D721Med (cell line): ENCODE results near the gene GSTM4.

Source experiments
- DNase-seq: peaks from one replicate; pipeline ENCODE4 v3.0.0; 2011; ENCODE audit warnings: low spot score; ENCODE audit not compliant: insufficient read length
- FAIRE-seq: peaks from 2 replicates; lab custom pipeline; 2011; peaks lifted over from hg19 to GRCh38; lab: Jason Lieb, UNC
- TF ChIP-seq, protein P1 (sequence below): IDR thresholded peaks from 2 replicates; pipeline ENCODE4 v1.5.1; 2012; ENCODE audit warnings: mild to moderate bottlenecking, control low read depth; ENCODE audit not compliant: insufficient read depth; ENCODE audit errors: missing control alignments

Gene GSTM4

DNA sequence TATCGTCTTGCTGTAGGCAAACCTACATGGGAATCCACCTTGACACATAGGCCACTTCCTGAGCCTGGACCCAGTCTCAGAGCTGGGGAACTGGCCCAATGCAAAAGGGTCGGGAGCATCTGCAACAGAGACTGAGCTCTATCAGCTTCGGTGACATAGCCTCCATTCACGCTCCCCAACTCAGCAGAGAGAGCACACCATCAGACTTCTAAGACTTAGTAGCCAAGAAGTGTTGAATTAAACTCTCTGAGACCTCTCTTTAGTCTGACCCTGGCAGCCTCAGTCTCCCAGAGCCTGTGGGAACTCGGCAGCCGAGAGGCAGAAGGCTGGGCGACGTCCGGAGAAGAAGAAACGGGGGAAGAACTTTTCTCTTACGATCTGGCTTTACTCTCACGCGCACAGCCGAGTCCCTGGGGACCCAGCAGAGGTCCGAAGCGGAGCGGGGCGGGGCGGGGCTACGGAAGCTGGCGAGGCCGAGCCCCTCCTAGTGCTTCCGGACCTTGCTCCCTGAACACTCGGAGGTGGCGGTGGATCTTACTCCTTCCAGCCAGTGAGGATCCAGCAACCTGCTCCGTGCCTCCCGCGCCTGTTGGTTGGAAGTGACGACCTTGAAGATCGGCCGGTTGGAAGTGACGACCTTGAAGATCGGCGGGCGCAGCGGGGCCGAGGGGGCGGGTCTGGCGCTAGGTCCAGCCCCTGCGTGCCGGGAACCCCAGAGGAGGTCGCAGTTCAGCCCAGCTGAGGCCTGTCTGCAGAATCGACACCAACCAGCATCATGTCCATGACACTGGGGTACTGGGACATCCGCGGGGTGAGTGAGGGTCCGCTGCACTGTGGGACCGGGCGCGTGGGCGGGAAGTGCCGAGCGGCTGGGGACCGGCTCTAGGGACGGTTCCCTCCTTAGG, at the start of gene GSTM4:
Gene GSTM4, plus strand, starts transcription at position 485 of the 905 bp plus-strand sequence. Its CDS starts 291 bp downstream, at position 776.
- FAIRE-seq (no peak), DNase-seq (peak; percentile 78)
- TF ChIP-seq, protein P1, sequence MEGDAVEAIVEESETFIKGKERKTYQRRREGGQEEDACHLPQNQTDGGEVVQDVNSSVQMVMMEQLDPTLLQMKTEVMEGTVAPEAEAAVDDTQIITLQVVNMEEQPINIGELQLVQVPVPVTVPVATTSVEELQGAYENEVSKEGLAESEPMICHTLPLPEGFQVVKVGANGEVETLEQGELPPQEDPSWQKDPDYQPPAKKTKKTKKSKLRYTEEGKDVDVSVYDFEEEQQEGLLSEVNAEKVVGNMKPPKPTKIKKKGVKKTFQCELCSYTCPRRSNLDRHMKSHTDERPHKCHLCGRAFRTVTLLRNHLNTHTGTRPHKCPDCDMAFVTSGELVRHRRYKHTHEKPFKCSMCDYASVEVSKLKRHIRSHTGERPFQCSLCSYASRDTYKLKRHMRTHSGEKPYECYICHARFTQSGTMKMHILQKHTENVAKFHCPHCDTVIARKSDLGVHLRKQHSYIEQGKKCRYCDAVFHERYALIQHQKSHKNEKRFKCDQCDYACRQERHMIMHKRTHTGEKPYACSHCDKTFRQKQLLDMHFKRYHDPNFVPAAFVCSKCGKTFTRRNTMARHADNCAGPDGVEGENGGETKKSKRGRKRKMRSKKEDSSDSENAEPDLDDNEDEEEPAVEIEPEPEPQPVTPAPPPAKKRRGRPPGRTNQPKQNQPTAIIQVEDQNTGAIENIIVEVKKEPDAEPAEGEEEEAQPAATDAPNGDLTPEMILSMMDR, result no peak

DNA sequence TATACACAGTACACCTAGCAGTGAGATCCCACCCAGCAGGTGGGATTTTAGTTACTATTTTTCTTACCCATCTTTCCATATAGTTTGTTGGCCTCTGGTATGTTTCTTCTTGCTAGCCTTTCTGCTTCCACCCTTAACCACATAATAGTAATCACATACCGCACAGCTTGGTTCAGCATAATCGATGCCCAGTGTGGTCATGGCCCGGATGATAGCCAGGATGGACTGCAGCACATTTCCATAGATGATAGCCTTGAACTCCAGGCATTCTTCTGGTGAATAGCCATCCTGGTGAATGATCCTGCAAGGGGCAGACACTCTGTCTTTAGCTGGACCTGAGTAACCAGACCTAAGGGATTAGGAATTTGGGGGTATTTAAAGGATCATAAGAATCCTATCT, 46.0 kb upstream of the GSTM4 start:
- FAIRE-seq, result no peak
- no peak for DNase-seq
- TF ChIP-seq, protein P1, result no peak

DNA sequence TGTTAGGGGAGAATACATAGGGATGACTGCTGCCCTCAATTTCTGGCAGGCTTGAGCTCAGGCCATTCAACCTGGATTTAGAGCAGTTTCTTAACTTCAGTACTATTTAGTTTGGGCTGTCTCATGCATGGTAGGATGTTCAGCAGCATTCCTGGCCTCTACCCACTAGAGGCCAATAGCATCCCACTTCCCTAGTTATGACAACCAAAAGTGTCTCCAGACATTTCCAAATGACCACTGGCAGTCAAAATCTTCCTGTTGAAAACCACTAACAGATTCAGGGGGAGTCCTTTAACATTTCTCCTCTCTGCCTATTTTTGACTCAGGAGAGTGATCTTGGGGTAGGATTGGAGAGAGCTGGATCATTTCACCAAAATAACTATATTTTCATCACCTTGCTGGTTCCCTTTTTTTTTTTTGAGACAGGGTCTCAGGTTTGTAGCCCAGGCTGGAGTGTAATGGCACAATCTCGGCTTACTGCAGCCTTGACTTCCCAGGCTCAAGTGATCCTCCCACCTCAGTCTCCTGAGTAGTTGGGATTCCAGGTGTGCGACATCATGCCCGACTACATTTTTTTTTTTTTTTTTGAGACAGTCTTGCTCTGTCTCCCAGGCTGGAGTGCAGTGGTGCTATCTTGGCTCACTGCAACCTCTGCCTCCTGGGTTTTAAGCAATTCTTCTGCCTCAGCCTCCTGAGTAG, 45.1 kb upstream of the GSTM4 start:
- DNase-seq (no peak), FAIRE-seq (no peak)
- TF ChIP-seq, protein P1, result no peak

DNA sequence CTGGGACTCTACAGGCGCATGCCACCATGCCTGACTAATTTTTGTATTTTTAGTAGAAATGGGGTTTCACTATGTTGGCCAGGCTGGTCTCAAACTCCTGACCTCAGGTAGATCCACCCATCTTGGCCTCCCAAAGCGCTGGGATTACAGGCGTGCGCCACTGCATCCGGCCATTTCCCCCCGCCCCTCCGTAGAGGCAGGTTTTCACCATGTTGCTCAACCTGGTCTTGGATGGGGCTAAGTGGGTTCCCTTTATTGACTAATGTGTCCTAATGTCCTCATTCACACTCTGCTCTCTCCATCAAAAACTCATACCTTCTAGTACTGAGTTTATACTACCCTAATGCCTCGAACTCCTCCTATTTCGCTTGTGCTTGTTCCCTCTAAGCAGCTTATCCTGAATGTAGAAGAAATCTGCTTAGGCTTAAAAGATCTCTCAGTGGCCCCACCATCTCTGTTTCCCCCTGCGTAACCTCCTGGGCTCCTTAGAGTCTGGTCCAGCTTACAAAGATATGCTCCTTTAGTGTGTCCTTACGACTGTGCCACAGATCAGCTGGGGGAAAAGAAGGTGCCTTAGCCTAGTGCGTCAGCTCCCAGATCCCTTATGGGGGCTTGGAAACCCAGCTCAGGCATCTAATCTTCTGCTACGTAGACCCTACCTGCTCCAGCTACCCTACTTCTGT, 44.5 kb upstream of the GSTM4 start:
- FAIRE-seq (peak; percentile 91), DNase-seq (no peak)
- TF ChIP-seq, protein P1, result no peak

DNA sequence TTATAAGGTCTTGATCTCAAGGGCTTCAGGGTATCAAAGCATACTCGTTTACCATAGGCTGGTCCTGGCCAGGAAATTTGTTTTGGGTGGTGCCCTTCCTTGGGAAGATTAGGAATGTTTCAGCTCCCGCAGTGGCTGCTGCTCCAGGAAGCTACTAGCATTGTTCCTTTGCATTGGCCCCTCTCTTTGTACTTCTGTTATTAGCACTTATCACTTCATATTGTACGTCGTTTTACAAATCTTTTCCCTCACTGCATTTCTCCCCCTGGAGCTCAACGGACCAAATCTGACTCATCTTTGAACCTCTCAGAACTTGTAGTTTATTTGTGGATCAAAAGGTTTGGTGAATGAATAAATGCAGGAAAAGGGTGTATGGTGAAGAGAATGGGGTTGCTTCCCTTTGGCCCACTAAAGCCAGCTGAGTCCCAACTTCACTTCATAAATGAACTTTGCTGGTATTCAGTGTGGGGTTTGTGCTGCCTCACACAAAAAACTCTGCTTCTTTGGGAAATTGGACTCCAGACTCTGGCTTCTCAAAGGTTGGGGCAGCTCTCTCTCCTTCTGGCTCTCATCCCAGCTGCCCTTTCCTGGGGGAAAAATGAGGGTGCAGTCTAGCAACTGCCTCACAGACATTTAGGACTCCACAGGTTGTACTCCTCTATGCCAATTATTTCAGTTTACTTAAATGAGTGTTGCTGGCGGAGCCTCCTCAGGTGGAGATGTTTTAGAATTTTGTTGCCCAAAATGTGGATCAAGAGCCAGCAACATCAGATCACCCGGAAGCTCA, 42.3 kb upstream of the GSTM4 start:
- FAIRE-seq, result no peak
- TF ChIP-seq, protein P1, result no peak
- DNase-seq, result no peak

DNA sequence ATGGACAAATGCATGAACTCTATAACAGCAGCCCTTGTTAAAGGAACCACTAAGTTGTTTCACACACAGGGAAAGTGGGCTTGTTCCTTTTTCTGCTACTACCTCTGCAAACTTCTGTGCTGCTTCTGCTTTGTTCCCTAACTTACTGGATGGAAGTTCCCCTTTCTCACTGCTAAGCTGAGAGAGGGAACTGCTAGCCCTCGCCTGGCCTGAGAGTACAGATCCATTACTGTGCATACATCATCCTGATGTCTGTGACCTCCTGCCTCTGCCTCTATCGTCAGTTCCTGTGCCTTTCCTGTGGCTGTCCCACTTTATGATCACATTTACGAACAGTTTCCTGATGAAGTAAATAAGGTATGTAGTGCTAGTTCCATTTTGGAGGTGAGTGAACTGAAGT, 40.0 kb upstream of the GSTM4 start:
- DNase-seq (no peak), FAIRE-seq (no peak)
- TF ChIP-seq, protein P1, result no peak
